ENCODE results near the gene APOO.

Gene APOO

DNA sequence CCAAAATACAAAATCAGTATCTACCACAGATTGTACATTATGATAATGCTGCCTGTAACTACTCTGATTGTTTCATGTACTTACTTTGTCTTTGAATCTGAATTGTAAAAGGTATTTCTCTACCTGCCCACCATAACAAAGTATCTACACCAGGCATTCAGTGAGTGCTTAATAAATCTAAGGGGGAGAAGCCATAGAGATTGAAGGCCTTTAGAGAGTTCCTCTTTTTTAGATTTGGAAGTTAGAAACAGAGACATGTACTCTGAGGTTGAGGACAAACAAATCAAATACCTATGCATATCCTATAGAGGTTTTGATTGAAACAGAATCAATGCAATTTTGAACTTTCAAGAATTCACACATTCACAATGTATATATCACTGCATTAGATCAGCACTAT is 82.1 kb downstream of the APOO start:
- no peak overlapping the region for H3K4me3 ChIP-seq
- peak overlapping the region in 2 of 11 experiments; percentile 21 to 67; a peak in 2 of 22 replicates for H3K4me2 ChIP-seq
- no peak overlapping the region for H3K27ac ChIP-seq
- no peaks in the 10 kb centered on the region for H3K9me3 ChIP-seq (replicated peaks in 1 of 11)
- H3K36me3 ChIP-seq = no peaks in the 10 kb centered on the region
- H3K9ac ChIP-seq = no peak overlapping the region
- TF ChIP-seq Cebpa-rat (IDR thresholded peaks at IDR 0.05) = no peak
- peaks cover 0 to 18% (median 0%) of the 10 kb centered on the region in 10 experiments; a peak in 5 of 20 replicates for H3K4me1 ChIP-seq
- no peaks in the 10 kb centered on the region for H3K27me3 ChIP-seq
- no peaks in the 10 kb centered on the region for H4K20me1 ChIP-seq

GRCh38 chrX:23822841-23823240 is 84.9 kb downstream of the APOO start:
- Histone ChIP-seq H3K27ac (no peak overlapping the region), H3K27me3 (no peaks in the 10 kb centered on the region), H3K36me3 (no peaks in the 10 kb centered on the region), H3K9me3 (replicated peaks in 1 of 11) (no peaks in the 10 kb centered on the region), H3K9ac (no peak overlapping the region), H4K20me1 (no peaks in the 10 kb centered on the region), H3K4me3 (no peak overlapping the region), H3K4me1 (peaks cover 0 to 26% (median 0%) of the 10 kb centered on the region in 10 experiments; a peak in 6 of 20 replicates), H3K4me2 (no peak overlapping the region)
- no peak for TF ChIP-seq Cebpa-rat (IDR thresholded peaks at IDR 0.05)

DNA sequence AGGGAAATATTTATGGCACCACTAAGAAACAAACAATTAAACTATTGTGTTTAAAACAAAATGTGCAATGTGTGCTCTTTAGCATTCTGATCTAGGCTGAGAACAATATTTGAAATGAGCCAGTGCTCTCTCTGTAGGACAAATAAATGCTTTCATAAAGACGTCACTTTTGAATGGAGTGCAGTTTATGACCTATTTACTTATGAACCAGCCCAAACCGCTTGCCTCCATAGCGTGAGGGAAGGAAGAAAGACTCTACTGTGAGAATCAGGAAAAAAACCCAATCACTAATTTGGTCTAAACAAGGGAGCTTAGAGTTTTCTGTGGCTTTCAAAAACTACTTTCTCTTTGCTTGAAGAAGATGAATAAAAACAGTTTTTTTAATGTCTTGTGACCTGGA is 85.3 kb downstream of the APOO start:
- Histone ChIP-seq H3K27ac (no peak overlapping the region), H4K20me1 (no peaks in the 10 kb centered on the region), H3K4me1 (peaks cover 0 to 30% (median 2%) of the 10 kb centered on the region in 10 experiments; a peak in 11 of 20 replicates), H3K4me2 (no peak overlapping the region), H3K36me3 (no peaks in the 10 kb centered on the region), H3K9ac (no peak overlapping the region), H3K27me3 (no peaks in the 10 kb centered on the region), H3K9me3 (replicated peaks in 1 of 11) (no peaks in the 10 kb centered on the region), H3K4me3 (no peak overlapping the region)
- TF ChIP-seq Cebpa-rat (IDR thresholded peaks at IDR 0.05) = no peak

DNA sequence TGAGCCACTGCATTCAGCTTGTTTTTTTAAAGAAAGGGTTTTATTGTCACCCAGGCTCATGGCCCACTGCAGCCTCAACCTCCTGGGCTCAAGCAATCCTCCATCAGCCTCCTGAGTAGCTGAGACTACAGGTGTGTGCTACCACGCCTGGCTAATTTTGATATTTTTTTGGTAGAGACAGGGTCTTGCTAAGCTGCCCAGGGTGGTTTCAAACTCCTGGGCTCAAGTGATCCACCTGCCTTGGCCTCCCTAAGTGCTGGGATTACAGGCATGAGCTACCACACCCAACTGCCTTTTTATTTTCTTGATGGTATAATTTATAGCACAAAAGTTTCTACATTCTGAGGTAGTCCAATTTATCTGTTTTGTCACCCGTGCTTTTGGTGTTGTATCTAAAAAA is 85.9 kb downstream of the APOO start:
- H4K20me1 ChIP-seq = no peaks in the 10 kb centered on the region
- no peak overlapping the region for H3K9ac ChIP-seq
- H3K4me1 ChIP-seq = peaks cover 0 to 34% (median 7%) of the 10 kb centered on the region in 10 experiments; a peak in 11 of 20 replicates
- no peak overlapping the region for H3K27ac ChIP-seq
- H3K36me3 ChIP-seq = no peaks in the 10 kb centered on the region
- no peak for TF ChIP-seq Cebpa-rat (IDR thresholded peaks at IDR 0.05)
- H3K4me2 ChIP-seq = no peak overlapping the region
- no peak overlapping the region for H3K4me3 ChIP-seq
- no peaks in the 10 kb centered on the region for H3K27me3 ChIP-seq
- H3K9me3 ChIP-seq (replicated peaks in 1 of 11) = no peaks in the 10 kb centered on the region

DNA sequence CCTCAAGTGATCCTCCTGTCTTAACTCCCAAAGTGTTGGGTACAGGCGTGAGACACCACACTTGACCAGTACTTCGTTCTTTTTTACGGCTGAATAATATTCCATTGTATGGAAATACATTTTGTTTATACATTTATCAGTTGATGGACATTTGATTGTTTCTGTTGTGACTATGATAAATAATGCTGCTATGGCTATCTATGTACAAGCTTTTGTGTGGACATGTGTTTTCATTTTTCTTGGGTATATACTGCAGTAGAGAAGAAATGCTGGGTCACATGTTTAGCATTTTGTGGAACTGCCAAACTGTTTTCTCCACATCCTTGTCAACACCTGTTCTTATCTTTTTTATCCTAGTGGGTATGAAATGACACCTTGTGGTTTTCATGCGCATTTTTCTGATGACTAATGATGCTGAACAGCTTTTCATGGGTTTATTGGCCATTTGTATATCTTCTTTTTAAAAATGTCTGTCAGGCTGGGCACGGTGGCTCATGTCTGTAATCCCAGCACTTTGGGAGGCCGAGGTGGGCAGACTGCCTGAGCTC is 87.4 kb downstream of the APOO start:
- Histone ChIP-seq H4K20me1 (no peaks in the 10 kb centered on the region), H3K4me2 (no peak overlapping the region)
- no peak for TF ChIP-seq Cebpa-rat (IDR thresholded peaks at IDR 0.05)

GRCh38 chrX:23819385-23820234 is 88.1 kb downstream of the APOO start:
- Histone ChIP-seq H4K20me1 (no peaks in the 10 kb centered on the region), H3K4me1 (peaks cover 0 to 26% (median 7%) of the 10 kb centered on the region in 10 experiments; a peak in 11 of 20 replicates), H3K27ac (no peak overlapping the region), H3K36me3 (no peaks in the 10 kb centered on the region), H3K4me2 (no peak overlapping the region), H3K9me3 (replicated peaks in 1 of 11) (peaks cover 0 to 4% (median 0%) of the 10 kb centered on the region in 11 experiments; a peak in 7 of 22 replicates), H3K27me3 (no peaks in the 10 kb centered on the region), H3K4me3 (no peak overlapping the region), H3K9ac (no peak overlapping the region)
- no peak for TF ChIP-seq Cebpa-rat (IDR thresholded peaks at IDR 0.05)

More for the DNA sequence above, 87.4 kb downstream of the APOO start:
- H3K36me3 ChIP-seq = no peaks in the 10 kb centered on the region
- H3K27ac ChIP-seq = no peak overlapping the region
- H3K27me3 ChIP-seq = no peaks in the 10 kb centered on the region
- no peak overlapping the region for H3K9ac ChIP-seq
- H3K4me3 ChIP-seq = no peak overlapping the region
- H3K9me3 ChIP-seq (replicated peaks in 1 of 11) = no peaks in the 10 kb centered on the region
- peaks cover 0 to 27% (median 7%) of the 10 kb centered on the region in 10 experiments; a peak in 11 of 20 replicates for H3K4me1 ChIP-seq

GRCh38 chrX:23817979-23818336 is 89.8 kb downstream of the APOO start:
- H3K4me3 ChIP-seq = no peak overlapping the region
- H3K36me3 ChIP-seq = no peaks in the 10 kb centered on the region
- no peaks in the 10 kb centered on the region for H4K20me1 ChIP-seq
- no peaks in the 10 kb centered on the region for H3K27me3 ChIP-seq
- H3K4me1 ChIP-seq = peaks cover 0 to 33% (median 7%) of the 10 kb centered on the region in 10 experiments; a peak in 11 of 20 replicates
- no peak for TF ChIP-seq Cebpa-rat (IDR thresholded peaks at IDR 0.05)
- peaks cover 8 to 15% (median 10%) of the 10 kb centered on the region in 11 experiments; a peak in 18 of 22 replicates for H3K9me3 ChIP-seq (replicated peaks in 1 of 11)
- peak overlapping the region in 4 of 11 experiments; percentile 42 to 61 (median 48); a peak in 7 of 22 replicates for H3K4me2 ChIP-seq
- H3K9ac ChIP-seq = no peak overlapping the region
- H3K27ac ChIP-seq = peak overlapping the region in 3 of 11 experiments; percentile 20 to 64 (median 59); a peak in 2 of 22 replicates

- H3K9me3 ChIP-seq (replicated peaks in 1 of 11) = peaks cover 8 to 15% (median 10%) of the 10 kb centered on the region in 11 experiments; a peak in 18 of 22 replicates
- H3K4me1 ChIP-seq = peaks cover 0 to 50% (median 12%) of the 10 kb centered on the region in 10 experiments; a peak in 12 of 20 replicates
- H3K36me3 ChIP-seq = no peaks in the 10 kb centered on the region
- H3K4me3 ChIP-seq = no peak overlapping the region
- H3K27me3 ChIP-seq = no peaks in the 10 kb centered on the region
- H4K20me1 ChIP-seq = no peaks in the 10 kb centered on the region
- no peak for TF ChIP-seq Cebpa-rat (IDR thresholded peaks at IDR 0.05)
- no peak overlapping the region for H3K4me2 ChIP-seq
- H3K27ac ChIP-seq = peak overlapping the region in 1 of 11 experiments; percentile 64; a peak in 1 of 22 replicates
- H3K9ac ChIP-seq = no peak overlapping the region
Measured at GRCh38 chrX:23816179-23816578, 91.6 kb downstream of the APOO start.

DNA sequence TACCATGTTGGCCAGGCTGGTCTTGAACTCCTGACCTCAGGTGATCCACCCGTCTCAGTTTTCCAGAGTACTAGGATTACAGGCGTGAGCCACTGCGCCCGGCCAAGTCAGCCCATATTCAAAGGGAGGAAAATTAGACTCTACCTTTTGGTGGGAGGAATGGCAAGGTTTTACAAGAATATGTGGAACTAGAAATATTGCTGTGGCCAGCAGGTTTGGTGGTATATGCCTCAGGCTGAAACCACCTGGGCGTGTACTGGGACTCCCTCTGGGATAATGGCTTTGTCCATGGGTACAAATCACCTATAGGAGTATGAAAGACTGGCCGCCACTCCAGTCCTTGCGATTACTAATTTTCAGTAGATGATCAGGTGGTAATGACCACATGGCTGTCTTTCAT is 92.4 kb downstream of the APOO start:
- H3K27me3 ChIP-seq = no peaks in the 10 kb centered on the region
- H3K4me3 ChIP-seq = no peak overlapping the region
- H3K4me1 ChIP-seq = peaks cover 0 to 58% (median 15%) of the 10 kb centered on the region in 10 experiments; a peak in 12 of 20 replicates
- peaks cover 8 to 15% (median 10%) of the 10 kb centered on the region in 11 experiments; a peak in 18 of 22 replicates for H3K9me3 ChIP-seq (replicated peaks in 1 of 11)
- TF ChIP-seq Cebpa-rat (IDR thresholded peaks at IDR 0.05) = no peak
- no peak overlapping the region for H3K9ac ChIP-seq
- H4K20me1 ChIP-seq = no peaks in the 10 kb centered on the region
- H3K36me3 ChIP-seq = no peaks in the 10 kb centered on the region
- no peak overlapping the region for H3K4me2 ChIP-seq
- no peak overlapping the region for H3K27ac ChIP-seq
